GM13976 (cell line): Measurements from ENCODE around the gene GZF1.

Source experiments
- DNase-seq: peaks from one replicate; pipeline ENCODE4 v3.0.0; 2012; ENCODE audit warnings: low spot score
- CTCF ChIP-seq: IDR thresholded peaks from 2 replicates; pipeline ENCODE4 v1.5.1; 2012; ENCODE audit warnings: borderline replicate concordance, mild to moderate bottlenecking; ENCODE audit not compliant: insufficient read depth; ENCODE audit errors: extremely low read depth, missing control alignments, control extremely low read depth
- in situ Hi-C: fragments of 300-500 bp; cut with MboI; formaldehyde crosslinking; loops from one replicate; pipeline ENCODE4 v1.12.0; 2022; ENCODE audit warnings: low sequenced_read_pairs, mixed read lengths, inconsistent platforms; ENCODE audit not compliant: unreplicated experiment

GZF1 gene

DNA sequence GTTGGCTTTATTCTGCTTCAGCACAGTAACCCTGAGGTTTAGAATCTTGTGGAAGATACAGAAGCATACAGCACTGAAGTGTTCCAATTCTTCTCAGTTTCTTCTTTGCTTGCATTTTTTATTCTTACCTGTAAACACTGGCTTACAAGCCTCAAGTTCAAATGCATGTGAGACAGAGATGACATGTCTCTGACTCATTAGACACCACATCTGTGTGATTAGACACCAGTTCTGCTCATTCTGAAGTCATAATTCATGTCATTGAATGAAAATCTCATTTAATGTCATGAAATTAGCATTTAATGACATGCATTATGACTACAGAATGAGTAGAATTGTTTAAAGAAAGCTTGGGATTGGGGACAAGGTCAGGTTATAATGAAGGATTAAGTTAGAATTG, 5.8 kb downstream of the GZF1 start:
- no peak for TF ChIP-seq CTCF
- in situ Hi-C loops, result no loop called here
- no peak for DNase-seq

GRCh38 chr20:23368316-23369071, 6.5 kb downstream of the GZF1 start:
- TF ChIP-seq CTCF, result no peak
- in situ Hi-C loops, result no loop called here
- no peak for DNase-seq

GRCh38 chr20:23369072-23369823, 7.3 kb downstream of the GZF1 start:
- DNase-seq, result no peak
- in situ Hi-C loops, result no loop called here
- no peak for TF ChIP-seq CTCF

DNA sequence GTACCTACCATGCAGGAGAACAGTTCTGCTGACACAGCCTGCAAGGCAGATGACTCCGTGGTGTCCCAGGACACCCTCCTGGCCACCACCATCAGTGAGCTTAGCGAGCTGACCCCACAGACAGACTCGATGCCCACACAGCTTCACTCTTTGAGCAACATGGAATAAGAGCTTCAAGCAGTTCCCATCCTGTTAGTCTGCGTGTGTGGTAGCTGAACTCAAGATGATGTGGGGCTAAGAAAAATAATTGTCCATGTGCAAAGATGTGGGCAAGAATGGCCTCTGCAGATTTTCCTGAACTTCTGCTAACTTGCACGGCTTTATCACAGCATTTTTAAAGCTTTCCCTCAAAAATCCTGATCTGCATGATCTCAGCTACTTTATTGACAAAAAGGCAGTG, 8.3 kb downstream of the GZF1 start:
- in situ Hi-C loops, result no loop called here
- no peak for TF ChIP-seq CTCF

DNA sequence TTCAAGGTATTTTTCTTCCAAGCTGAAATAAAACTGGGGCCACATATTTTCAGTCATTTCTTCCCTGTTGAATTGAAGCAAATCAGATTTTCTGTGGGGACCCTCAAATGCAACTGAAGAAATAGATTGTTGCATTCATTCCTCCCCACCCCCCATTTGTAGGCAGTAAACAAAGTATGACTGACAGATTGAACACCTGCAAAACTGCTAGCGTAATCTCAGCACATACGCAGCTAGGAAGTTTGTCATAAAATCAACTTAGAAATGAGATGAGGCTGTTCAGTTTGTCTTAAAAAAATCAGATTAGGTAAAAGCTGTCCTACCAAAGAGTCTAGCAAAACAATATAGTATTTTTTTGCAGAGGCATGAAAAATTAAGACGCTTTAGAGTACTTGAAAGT, 8.9 kb downstream of the GZF1 start:
- no peak for TF ChIP-seq CTCF
- in situ Hi-C loops, result no loop called here
- no peak for DNase-seq

More for the DNA sequence above, 8.3 kb downstream of the GZF1 start:
- no peak for DNase-seq

GRCh38 chr20:23371496-23371895, 9.5 kb downstream of the GZF1 start:
- in situ Hi-C loops, result no loop called here
- no peak for TF ChIP-seq CTCF
- no peak for DNase-seq
